ENCODE data around the gene RBM45. TPM values are rescaled to one million over a fixed set of nuclear protein-coding genes. Genes with fewer than 3 reads are reported as not detected.
"Not testable (repeated sequence)": the region's sequence is repeated elsewhere in the genome, so short reads cannot be mapped to it uniquely, and the experiment has no call there.

Gene RBM45
- total and polyA plus RNA-seq, 11 donors: 3.8 to 11.2 (median 6.8) TPM

DNA sequence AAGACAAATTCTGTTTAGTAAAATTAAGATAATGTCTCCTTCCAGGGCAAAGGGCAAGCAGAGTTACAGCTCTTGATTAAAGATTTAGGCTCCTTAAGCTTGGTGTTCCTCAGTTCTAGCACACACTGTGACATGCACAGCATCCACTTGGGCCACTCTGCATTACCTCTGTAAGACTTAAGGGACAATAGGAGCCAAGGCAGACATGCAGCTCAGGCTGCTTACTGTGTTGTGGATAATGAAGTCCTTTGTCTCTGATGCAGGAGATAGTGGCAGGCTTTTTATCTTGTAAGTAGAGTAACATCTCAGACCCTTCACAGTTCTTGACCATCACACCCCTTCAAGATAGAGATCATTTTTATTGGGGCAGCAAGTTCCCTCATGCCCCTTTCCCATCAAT is 31.2 kb downstream of the RBM45 start:
- no peak overlapping the region for H3K4me3 ChIP-seq
- H3K27ac ChIP-seq: no peak overlapping the region
- no peaks in the 10 kb centered on the region for H3K4me1 ChIP-seq
- no peaks in the 10 kb centered on the region for H3K9me3 ChIP-seq
- intact Hi-C loops (cut with DNase I): loop anchor here in 1 of 10 donors (10.0 kb wide), 1 partner anchor 51 kb away; the partner anchor contains the start of gene OSBPL6
- H3K27me3 ChIP-seq: peaks cover 0 to 15% (median 0%) of the 10 kb centered on the region in 9 donors
- no peaks in the 10 kb centered on the region for H3K36me3 ChIP-seq
- ATAC-seq: no peak
- no peak for DNase-seq
- TF ChIP-seq POLR2A (IDR thresholded peaks at IDR 0.05): no peak
- TF ChIP-seq, protein P1, sequence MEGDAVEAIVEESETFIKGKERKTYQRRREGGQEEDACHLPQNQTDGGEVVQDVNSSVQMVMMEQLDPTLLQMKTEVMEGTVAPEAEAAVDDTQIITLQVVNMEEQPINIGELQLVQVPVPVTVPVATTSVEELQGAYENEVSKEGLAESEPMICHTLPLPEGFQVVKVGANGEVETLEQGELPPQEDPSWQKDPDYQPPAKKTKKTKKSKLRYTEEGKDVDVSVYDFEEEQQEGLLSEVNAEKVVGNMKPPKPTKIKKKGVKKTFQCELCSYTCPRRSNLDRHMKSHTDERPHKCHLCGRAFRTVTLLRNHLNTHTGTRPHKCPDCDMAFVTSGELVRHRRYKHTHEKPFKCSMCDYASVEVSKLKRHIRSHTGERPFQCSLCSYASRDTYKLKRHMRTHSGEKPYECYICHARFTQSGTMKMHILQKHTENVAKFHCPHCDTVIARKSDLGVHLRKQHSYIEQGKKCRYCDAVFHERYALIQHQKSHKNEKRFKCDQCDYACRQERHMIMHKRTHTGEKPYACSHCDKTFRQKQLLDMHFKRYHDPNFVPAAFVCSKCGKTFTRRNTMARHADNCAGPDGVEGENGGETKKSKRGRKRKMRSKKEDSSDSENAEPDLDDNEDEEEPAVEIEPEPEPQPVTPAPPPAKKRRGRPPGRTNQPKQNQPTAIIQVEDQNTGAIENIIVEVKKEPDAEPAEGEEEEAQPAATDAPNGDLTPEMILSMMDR (IDR thresholded peaks at IDR 0.05): no peak

DNA sequence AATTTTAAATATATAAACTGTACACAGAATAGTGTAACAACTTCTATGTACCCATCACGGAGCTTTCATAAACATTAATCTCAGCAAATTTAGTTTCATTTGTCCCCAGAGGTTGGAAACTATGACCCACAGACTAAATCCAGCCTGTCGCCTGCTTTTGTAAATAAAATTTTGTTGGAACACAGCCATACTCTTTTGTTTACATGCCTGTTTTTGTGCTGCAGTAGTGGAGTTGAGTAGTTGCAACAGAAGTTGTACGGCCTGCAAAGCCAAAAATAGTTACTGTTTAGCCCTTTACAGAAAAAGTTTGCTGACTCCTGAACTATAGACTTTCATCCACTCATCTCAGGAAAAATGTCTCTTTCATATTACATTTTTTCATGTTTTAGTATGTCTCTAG is 39.8 kb downstream of the RBM45 start:
- no peaks in the 10 kb centered on the region for H3K36me3 ChIP-seq
- TF ChIP-seq, protein P1 (IDR thresholded peaks at IDR 0.05): no peak
- no peak for TF ChIP-seq POLR2A (IDR thresholded peaks at IDR 0.05)
- peak in 2 of 4 donors; percentile 20 to 53 for ATAC-seq
- 27 to 42% (median 29%) methylated on average over 3 of the region's 3 CpGs for WGBS, 4 donors
- H3K27me3 ChIP-seq: peaks cover 0 to 11% (median 0%) of the 10 kb centered on the region in 9 donors
- no peak overlapping the region for H3K4me3 ChIP-seq
- peaks cover 0 to 4% (median 0%) of the 10 kb centered on the region in 12 donors for H3K9me3 ChIP-seq
- H3K4me1 ChIP-seq: peaks cover 0 to 7% (median 0%) of the 10 kb centered on the region in 12 donors
- no peak for DNase-seq
- intact Hi-C loops (cut with DNase I): no loop called here
- no peak overlapping the region for H3K27ac ChIP-seq

DNA sequence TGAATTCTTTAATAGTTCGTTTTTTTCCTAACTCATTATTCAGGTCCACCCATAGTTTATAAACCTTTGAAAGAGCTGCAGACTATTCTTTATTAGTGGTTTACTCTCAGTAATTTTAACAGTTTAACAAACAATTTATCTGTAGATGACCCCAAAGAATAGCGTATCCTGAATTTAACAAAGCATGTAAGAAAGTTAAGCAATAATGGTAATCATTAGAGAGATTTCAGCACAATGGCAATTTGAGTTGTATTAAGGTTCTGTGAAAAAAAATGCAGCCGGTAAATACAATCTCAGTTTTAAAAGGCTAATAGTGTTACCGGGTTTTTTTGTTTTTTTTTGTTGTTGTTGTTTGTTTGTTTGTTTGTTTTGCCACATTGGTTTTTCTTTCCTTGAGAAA is 40.3 kb downstream of the RBM45 start:
- no peaks in the 10 kb centered on the region for H3K36me3 ChIP-seq
- H3K4me3 ChIP-seq: no peak overlapping the region
- ATAC-seq: no peak
- TF ChIP-seq, protein P1 (IDR thresholded peaks at IDR 0.05): no peak
- no peak for TF ChIP-seq POLR2A (IDR thresholded peaks at IDR 0.05)
- DNase-seq: no peak
- H3K9me3 ChIP-seq: peaks cover 0 to 4% (median 0%) of the 10 kb centered on the region in 12 donors
- WGBS, 4 donors: 69 to 87% (median 81%) methylated on average over 4 of the region's 4 CpGs
- H3K27me3 ChIP-seq: peaks cover 0 to 6% (median 0%) of the 10 kb centered on the region in 9 donors
- H3K4me1 ChIP-seq: peaks cover 0 to 7% (median 0%) of the 10 kb centered on the region in 12 donors
- no peak overlapping the region for H3K27ac ChIP-seq
- intact Hi-C loops (cut with DNase I): no loop called here

DNA sequence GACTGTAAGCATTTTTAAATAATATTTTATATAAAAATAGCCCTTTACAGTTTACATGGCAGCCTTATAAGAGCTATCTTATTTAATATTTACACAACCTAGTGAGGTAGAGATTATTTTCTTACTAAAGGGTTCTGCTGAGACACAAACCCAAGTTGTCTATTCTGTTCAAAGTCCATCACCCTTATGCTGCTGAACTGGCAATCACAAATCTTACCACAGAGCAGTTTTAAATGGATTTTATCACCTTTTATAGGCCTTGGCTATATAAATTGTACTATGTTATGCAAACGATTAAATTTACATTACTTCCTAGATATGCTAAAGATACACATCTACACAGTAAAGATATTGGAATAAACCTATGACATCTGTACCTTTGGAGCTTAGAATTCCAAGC is 40.7 kb downstream of the RBM45 start:
- Histone ChIP-seq H3K4me1 (peaks cover 0 to 7% (median 0%) of the 10 kb centered on the region in 12 donors), H3K36me3 (no peaks in the 10 kb centered on the region), H3K4me3 (no peak overlapping the region), H3K27me3 (peaks cover 0 to 5% (median 0%) of the 10 kb centered on the region in 9 donors), H3K9me3 (peaks cover 0 to 4% (median 0%) of the 10 kb centered on the region in 12 donors), H3K27ac (no peak overlapping the region)
- TF ChIP-seq, protein P1 (IDR thresholded peaks at IDR 0.05): no peak
- TF ChIP-seq POLR2A (IDR thresholded peaks at IDR 0.05): no peak
- ATAC-seq: no peak
- intact Hi-C loops (cut with DNase I): no loop called here
- 0 to 87% (median 76%) methylated on average over 1 of the region's 1 CpG for WGBS, 4 donors
- no peak for DNase-seq

DNA sequence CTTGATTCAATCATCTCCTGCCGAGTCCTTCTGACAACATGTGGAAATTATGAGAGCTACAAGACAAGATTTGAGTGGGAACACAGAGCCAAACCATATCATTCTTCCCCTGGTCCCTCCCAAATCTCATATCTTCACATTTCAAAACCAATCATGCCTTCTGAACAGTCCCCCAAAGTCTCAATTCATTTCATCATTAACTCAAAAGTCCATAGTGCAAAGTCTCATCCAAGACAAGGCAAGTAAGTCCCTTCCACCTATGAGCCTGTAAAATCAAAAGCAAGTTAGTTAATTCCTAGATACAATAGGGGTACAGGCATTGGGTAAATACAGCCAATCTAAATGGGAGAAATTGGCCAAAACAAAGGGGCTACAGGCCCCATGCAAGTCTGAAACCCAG is 41.6 kb downstream of the RBM45 start:
- H3K9me3 ChIP-seq; H3K36me3 ChIP-seq; H3K4me1 ChIP-seq; ATAC-seq; H3K27me3 ChIP-seq; DNase-seq; H3K4me3 ChIP-seq; H3K27ac ChIP-seq; intact Hi-C loops (cut with DNase I): not testable (repeated sequence)
- 37 to 53% (median 39%) methylated on average over 1 of the region's 1 CpG for WGBS, 4 donors

Data from heart left ventricle (tissue), 16 donors.